Activated CD8-positive, alpha-beta T cell treated with anti-CD3 and anti-CD28 coated beads for 36 hours (primary cell): ENCODE data around the gene MOBP. TPM values are rescaled to one million over a fixed set of nuclear protein-coding genes. Genes with fewer than 3 reads are reported as not detected.
A peak's percentile ranks its signal among the peaks of the same experiment; 100 is the strongest.

ENCODE experiments used
- ATAC-seq: fragments of 200-7000 bp; cut with Tn5 transposase; one replicate; pipeline ENCODE4 v1.10.0; 2021; ENCODE audit warnings: mild to moderate bottlenecking, moderate library complexity
- CTCF ChIA-PET: fragments of 350-600 bp; sonication (Branson Sonifier 250); formaldehyde crosslinking; loops from one replicate; lab custom pipeline; 2021; ENCODE audit warnings: antibody characterized with exemption; lab: Charles Lee
- POLR2A ChIA-PET: fragments of 350-600 bp; sonication (Branson Sonifier 250); formaldehyde crosslinking; loops from one replicate; lab custom pipeline; 2021; ENCODE audit warnings: antibody characterized with exemption; lab: Charles Lee
- DNase-seq: peaks from one replicate; pipeline ENCODE4 v3.0.0-alpha.2; 2020
- H3K27ac Mint-ChIP-seq: one replicate; pipeline ENCODE4 v1.8.0; 2021; ENCODE audit warnings: mild to moderate bottlenecking, mixed read lengths
- H3K27me3 Mint-ChIP-seq: one replicate; pipeline ENCODE4 v1.8.0; 2021; ENCODE audit warnings: mixed read lengths
- H3K36me3 Mint-ChIP-seq: one replicate; pipeline ENCODE4 v1.8.0; 2021; ENCODE audit warnings: low read depth, mixed read lengths
- H3K4me1 Mint-ChIP-seq: one replicate; pipeline ENCODE4 v1.8.0; 2021; ENCODE audit warnings: low read depth, mixed read lengths
- H3K4me3 Mint-ChIP-seq: one replicate; pipeline ENCODE4 v1.8.0; 2021; ENCODE audit warnings: mild to moderate bottlenecking, moderate library complexity, mixed read lengths
- H3K9me3 Mint-ChIP-seq: one replicate; pipeline ENCODE4 v1.8.0; 2021; ENCODE audit warnings: mixed read lengths
- intact Hi-C: fragments of 100-400 bp; cut with micrococcal nuclease; formaldehyde crosslinking; loops from one replicate; pipeline ENCODE4 v1.10.0; 2022
- total RNA-seq, 2 experiments: library from RNA; stranded (reverse); gene quantifications; one replicate each; pipeline ENCODE4 v1.2.3, GENCODE V29; 2021
- TF ChIP-seq, protein P1 (sequence below): fragments of 200-600 bp; IDR thresholded peaks from one replicate; pipeline ENCODE4 v1.8.0; 2022; ENCODE audit warnings: antibody characterized with exemption, mild to moderate bottlenecking

Gene MOBP
- total RNA-seq, 2 experiments from 2014 or later = not detected

DNA sequence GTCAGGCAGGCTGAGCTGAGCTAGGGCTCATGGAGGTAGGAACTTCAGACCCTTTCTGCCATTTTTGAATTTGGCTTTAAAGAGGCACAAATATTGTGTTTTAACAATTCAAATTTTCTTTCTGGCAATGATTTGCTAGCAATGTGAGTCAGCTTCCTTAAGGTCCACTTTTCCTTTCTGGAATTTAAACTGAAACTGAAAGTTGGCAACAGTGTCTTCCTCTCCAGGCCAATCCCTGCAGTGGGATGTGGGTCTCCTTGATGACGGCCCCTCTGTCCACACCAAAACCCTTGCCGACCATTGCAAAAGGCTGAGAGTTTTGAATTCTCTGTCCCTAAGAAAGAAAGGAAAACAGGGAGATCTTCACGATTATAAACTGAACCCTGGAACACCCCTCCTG is 33.8 kb upstream of the MOBP start:
- CTCF ChIA-PET = interaction anchor here (0.9 kb wide), 1 partner anchor 14 kb away, joined by 3 read pairs; no protein-coding TSS in a partner anchor
- POLR2A ChIA-PET = no interaction called here
- no peaks in the 10 kb centered on the region for H3K9me3 Mint-ChIP-seq
- H3K4me1 Mint-ChIP-seq = no peaks in the 10 kb centered on the region
- ATAC-seq (no peak), DNase-seq (no peak)
- intact Hi-C loops = no loop called here
- H3K27me3 Mint-ChIP-seq = peaks cover 1% of the 10 kb centered on the region
- H3K27ac Mint-ChIP-seq = no peak overlapping the region
- no peak overlapping the region for H3K4me3 Mint-ChIP-seq
- H3K36me3 Mint-ChIP-seq = no peaks in the 10 kb centered on the region
- TF ChIP-seq, protein P1, sequence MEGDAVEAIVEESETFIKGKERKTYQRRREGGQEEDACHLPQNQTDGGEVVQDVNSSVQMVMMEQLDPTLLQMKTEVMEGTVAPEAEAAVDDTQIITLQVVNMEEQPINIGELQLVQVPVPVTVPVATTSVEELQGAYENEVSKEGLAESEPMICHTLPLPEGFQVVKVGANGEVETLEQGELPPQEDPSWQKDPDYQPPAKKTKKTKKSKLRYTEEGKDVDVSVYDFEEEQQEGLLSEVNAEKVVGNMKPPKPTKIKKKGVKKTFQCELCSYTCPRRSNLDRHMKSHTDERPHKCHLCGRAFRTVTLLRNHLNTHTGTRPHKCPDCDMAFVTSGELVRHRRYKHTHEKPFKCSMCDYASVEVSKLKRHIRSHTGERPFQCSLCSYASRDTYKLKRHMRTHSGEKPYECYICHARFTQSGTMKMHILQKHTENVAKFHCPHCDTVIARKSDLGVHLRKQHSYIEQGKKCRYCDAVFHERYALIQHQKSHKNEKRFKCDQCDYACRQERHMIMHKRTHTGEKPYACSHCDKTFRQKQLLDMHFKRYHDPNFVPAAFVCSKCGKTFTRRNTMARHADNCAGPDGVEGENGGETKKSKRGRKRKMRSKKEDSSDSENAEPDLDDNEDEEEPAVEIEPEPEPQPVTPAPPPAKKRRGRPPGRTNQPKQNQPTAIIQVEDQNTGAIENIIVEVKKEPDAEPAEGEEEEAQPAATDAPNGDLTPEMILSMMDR = no peak

DNA sequence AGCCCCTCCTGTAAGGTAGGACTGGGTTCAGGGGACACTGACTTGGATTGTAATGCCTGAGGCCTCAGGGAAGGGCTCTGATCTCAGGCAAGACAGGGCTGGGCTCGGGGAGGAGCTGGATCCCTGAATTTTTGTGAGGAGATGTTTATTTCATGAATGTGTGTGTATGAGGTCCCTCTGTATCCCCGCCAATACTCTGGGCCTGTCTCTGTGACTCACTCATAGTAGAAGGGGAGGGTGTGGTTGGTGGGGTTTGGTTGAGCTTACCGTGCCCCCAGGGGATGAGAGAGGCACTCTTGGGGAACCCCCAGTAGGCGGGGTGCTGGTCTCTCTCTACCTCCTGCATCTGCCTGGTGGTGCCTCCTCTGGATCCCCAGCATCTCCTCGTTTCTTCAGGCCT is 32.9 kb upstream of the MOBP start:
- intact Hi-C loops = no loop called here
- Mint-ChIP-seq H3K4me1 (no peaks in the 10 kb centered on the region), H3K27me3 (peaks cover 1% of the 10 kb centered on the region), H3K27ac (no peak overlapping the region), H3K4me3 (no peak overlapping the region), H3K9me3 (no peaks in the 10 kb centered on the region), H3K36me3 (no peaks in the 10 kb centered on the region)
- POLR2A ChIA-PET = interaction anchor here (0.6 to 1.3 kb wide), 2 partner anchors 27 to 359 kb away, joined by 3 to 4 read pairs; partner anchors contain the start of gene RPSA
- TF ChIP-seq, protein P1 = no peak
- peak; percentile 62 for DNase-seq
- peak; percentile 98 for ATAC-seq
- CTCF ChIA-PET = interaction anchor here (0.6 to 1.5 kb wide), 3 partner anchors 9 to 27 kb away, joined by 3 to 5 read pairs (median 4); no protein-coding TSS in a partner anchor

DNA sequence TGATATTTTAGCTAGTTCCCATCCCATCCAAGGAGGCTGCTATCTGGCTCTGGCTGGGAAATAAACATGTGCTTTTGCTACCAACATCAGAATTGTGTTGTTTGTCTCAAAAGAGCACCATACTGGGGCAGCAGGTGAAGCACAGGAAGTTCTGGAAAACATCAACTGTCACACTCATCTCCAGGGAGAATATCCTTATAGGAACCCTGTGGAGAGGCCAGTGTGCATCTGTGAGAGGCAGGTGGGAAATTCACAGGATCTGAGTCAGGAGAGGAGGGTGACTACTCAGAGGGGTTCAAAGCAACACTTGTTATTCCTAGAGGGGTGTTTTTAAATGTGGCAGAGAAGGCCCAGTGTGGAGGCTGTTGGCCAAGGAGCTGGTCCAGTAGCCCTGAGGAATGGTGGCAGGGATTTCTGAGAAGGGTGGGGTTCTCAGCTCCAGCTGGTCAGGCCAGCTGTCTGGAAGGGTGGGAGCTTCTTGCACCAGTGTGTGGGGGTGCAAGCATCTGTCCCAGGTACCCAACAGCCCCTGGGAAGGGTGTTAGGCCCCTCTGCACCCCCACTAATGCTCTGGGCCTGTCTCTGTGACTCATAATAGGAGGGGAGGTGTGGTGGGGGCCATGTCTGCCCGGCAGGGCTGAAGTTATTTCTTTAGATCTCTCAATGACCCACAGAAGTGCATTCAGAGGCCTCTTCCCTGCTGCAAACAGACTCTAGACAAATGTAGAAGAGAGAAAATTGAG is 32.3 kb upstream of the MOBP start:
- no peaks in the 10 kb centered on the region for H3K36me3 Mint-ChIP-seq
- ATAC-seq (no peak), DNase-seq (no peak)
- H3K9me3 Mint-ChIP-seq = no peaks in the 10 kb centered on the region
- TF ChIP-seq, protein P1 = no peak
- H3K4me1 Mint-ChIP-seq = no peaks in the 10 kb centered on the region
- no peak overlapping the region for H3K4me3 Mint-ChIP-seq
- ChIA-PET POLR2A (interaction anchor here (0.6 to 1.3 kb wide), 2 partner anchors 28 to 358 kb away, joined by 3 to 4 read pairs; partner anchors contain the start of gene RPSA), CTCF (interaction anchor here (0.6 to 1.5 kb wide), 3 partner anchors 8 to 27 kb away, joined by 3 to 5 read pairs (median 4); no protein-coding TSS in a partner anchor)
- intact Hi-C loops = no loop called here
- H3K27ac Mint-ChIP-seq = no peak overlapping the region
- peaks cover 1% of the 10 kb centered on the region for H3K27me3 Mint-ChIP-seq

DNA sequence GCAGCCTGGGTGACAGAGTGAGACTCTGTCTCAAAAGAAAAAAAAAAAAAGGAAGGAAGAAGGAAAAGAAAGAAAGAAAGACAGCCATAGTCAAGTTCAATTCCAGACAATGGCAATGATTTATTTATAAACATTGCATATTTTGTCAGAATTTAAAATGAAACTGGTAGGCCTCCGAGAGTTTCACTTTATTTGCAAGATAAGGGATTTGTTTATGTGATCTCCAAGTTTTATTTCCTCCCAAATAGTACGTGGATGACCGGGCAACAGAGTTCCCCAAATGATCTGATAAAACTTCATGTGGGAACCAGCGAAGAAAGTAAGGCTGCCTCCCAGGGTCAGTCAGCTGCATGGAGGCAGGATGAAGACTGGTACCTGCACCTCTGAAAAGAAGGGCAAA is 28.6 kb upstream of the MOBP start:
- no peaks in the 10 kb centered on the region for H3K9me3 Mint-ChIP-seq
- no peak for DNase-seq
- ChIA-PET CTCF (interaction anchor here (1.0 kb wide), 1 partner anchor 60 kb away, joined by 3 read pairs; no protein-coding TSS in a partner anchor), POLR2A (no interaction called here)
- TF ChIP-seq, protein P1 = no peak
- H3K36me3 Mint-ChIP-seq = no peaks in the 10 kb centered on the region
- H3K27me3 Mint-ChIP-seq = no peaks in the 10 kb centered on the region
- intact Hi-C loops = no loop called here
- H3K4me1 Mint-ChIP-seq = no peaks in the 10 kb centered on the region
- H3K27ac Mint-ChIP-seq = no peak overlapping the region
- H3K4me3 Mint-ChIP-seq = no peak overlapping the region
- ATAC-seq = no peak

DNA sequence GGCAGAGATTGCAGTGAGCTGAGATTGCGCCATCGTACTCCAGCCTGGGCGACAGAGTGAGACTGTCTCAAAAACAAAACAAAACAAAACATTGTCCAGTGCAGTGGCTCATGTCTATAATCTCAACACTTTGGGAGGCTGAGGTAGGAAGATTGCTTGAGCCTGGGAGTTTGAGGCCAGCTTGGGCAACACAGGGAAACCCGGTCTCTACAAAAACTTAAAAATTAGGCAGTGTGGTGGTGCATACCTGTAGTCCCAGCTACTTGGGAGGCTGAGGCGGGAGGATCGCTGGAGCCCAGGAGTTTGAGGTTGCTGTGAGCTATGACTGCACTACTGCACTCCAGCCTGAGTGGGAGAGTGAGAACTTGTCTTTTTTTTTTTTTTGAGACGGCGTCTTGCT is 27.2 kb upstream of the MOBP start:
- Mint-ChIP-seq H3K36me3 (no peaks in the 10 kb centered on the region), H3K9me3 (no peaks in the 10 kb centered on the region), H3K4me3 (no peak overlapping the region), H3K27ac (no peak overlapping the region), H3K27me3 (no peaks in the 10 kb centered on the region), H3K4me1 (no peaks in the 10 kb centered on the region)
- ATAC-seq (no peak), DNase-seq (no peak)
- TF ChIP-seq, protein P1 = no peak
- POLR2A ChIA-PET = no interaction called here
- intact Hi-C loops = no loop called here
- CTCF ChIA-PET = interaction anchor here (1.0 kb wide), 1 partner anchor 7 kb away, joined by 3 read pairs; no protein-coding TSS in a partner anchor
